Stimulated activated CD8-positive, alpha-beta memory T cell treated with anti-CD3 and anti-CD28 coated beads, Interleukin-4, amount 100 ng/mL, for 48 hours (primary cell): ENCODE data around the gene PRMT9.

Experiments used
- DNase-seq: peaks from one replicate; pipeline ENCODE4 v3.0.0-alpha.2; 2020

PRMT9 gene

GRCh38 chr4:147683717-147684700 lies at the start of gene PRMT9:
Gene PRMT9, minus strand, starts transcription at chr4:147684163. Its CDS starts 176 bp downstream, at chr4:147683987.
- DNase-seq = peak; percentile 92

GRCh38 chr4:147732518-147733235 lies 48.7 kb upstream of the PRMT9 start:
- peak; percentile 35 for DNase-seq

GRCh38 chr4:147731580-147732517 lies 47.9 kb upstream of the PRMT9 start, which contains the start of gene ARHGAP10:
Gene ARHGAP10, plus strand, starts transcription at chr4:147732088. Its CDS starts 214 bp downstream, at chr4:147732302.
- peak; percentile 78 for DNase-seq

GRCh38 chr4:147730333-147730732 lies 46.4 kb upstream of the PRMT9 start:
- no peak for DNase-seq

- DNase-seq = no peak
Measured at GRCh38 chr4:147727476-147728028, 43.6 kb upstream of the PRMT9 start.

- DNase-seq = no peak
Measured at GRCh38 chr4:147725673-147726072, 41.7 kb upstream of the PRMT9 start.

GRCh38 chr4:147724468-147725201 lies 40.7 kb upstream of the PRMT9 start:
- DNase-seq = no peak

- no peak for DNase-seq
Measured at GRCh38 chr4:147723326-147723725, 39.4 kb upstream of the PRMT9 start.

- DNase-seq = no peak
Measured at GRCh38 chr4:147717878-147718277, 33.9 kb upstream of the PRMT9 start.

- DNase-seq = no peak
Measured at GRCh38 chr4:147714575-147715401, 30.8 kb upstream of the PRMT9 start.

GRCh38 chr4:147709999-147710398 lies 26.0 kb upstream of the PRMT9 start:
- DNase-seq = no peak

GRCh38 chr4:147707892-147708672 lies 24.1 kb upstream of the PRMT9 start:
- peak; percentile 59 for DNase-seq

GRCh38 chr4:147704846-147705245 lies 20.9 kb upstream of the PRMT9 start:
- no peak for DNase-seq

GRCh38 chr4:147696866-147697265 lies 12.9 kb upstream of the PRMT9 start:
- DNase-seq = no peak

GRCh38 chr4:147693218-147693617 lies 9.3 kb upstream of the PRMT9 start:
- no peak for DNase-seq

- DNase-seq = no peak
Measured at GRCh38 chr4:147691820-147692219, 7.9 kb upstream of the PRMT9 start.

- DNase-seq = peak; percentile 27
Measured at GRCh38 chr4:147689067-147689466, 5.1 kb upstream of the PRMT9 start.

- DNase-seq = peak; percentile 36
Measured at GRCh38 chr4:147683188-147683591, 773 bp downstream of the PRMT9 start.

- DNase-seq = no peak
Measured at GRCh38 chr4:147682755-147683154, 1.2 kb downstream of the PRMT9 start.
